Glutamatergic neuron (in vitro differentiated cells): ENCODE measurements around the gene CD99. TPM values are rescaled to one million over a fixed set of nuclear protein-coding genes. Genes with fewer than 3 reads are reported as not detected.

ENCODE experiments used
- DNase-seq: peaks from one replicate; pipeline ENCODE4 v3.0.0; 2022
- H3K27ac Mint-ChIP-seq: one replicate; pipeline ENCODE4 v1.8.0; 2020; ENCODE audit warnings: mild to moderate bottlenecking, mixed read lengths, inconsistent platforms; ENCODE audit not compliant: unreplicated experiment
- H3K27me3 Mint-ChIP-seq: one replicate; pipeline ENCODE4 v1.8.0; 2020; ENCODE audit warnings: mild to moderate bottlenecking, moderate library complexity, mixed read lengths, inconsistent platforms; ENCODE audit not compliant: unreplicated experiment
- H3K36me3 Mint-ChIP-seq: one replicate; pipeline ENCODE4 v1.8.0; 2020; ENCODE audit warnings: mild to moderate bottlenecking, mixed read lengths, inconsistent platforms; ENCODE audit not compliant: unreplicated experiment
- H3K4me1 Mint-ChIP-seq: one replicate; pipeline ENCODE4 v1.8.0; 2020; ENCODE audit warnings: mild to moderate bottlenecking, low read depth, mixed read lengths, inconsistent platforms; ENCODE audit not compliant: unreplicated experiment
- H3K4me3 Mint-ChIP-seq: one replicate; pipeline ENCODE4 v1.8.0; 2020; ENCODE audit warnings: mild to moderate bottlenecking, mixed read lengths, inconsistent platforms; ENCODE audit not compliant: unreplicated experiment
- H3K9me3 Mint-ChIP-seq: one replicate; pipeline ENCODE4 v1.8.0; 2020; ENCODE audit warnings: mild to moderate bottlenecking, moderate library complexity, mixed read lengths, inconsistent platforms; ENCODE audit not compliant: unreplicated experiment
- total RNA-seq: library from RNA; stranded (reverse); fragmentation: NEBNext Ultra II Directional; extraction: Animal tissue kit (Norgen Biotek cat#: 25700); gene quantifications from one replicate; pipeline ENCODE4 v1.2.1, GENCODE V29; 2021; ENCODE audit not compliant: unreplicated experiment
- TF ChIP-seq, protein P1 (sequence below): fragments of 200-600 bp; sonication (generic); IDR thresholded peaks from one replicate; pipeline ENCODE4 v1.5.0; 2021; ENCODE audit not compliant: partially characterized antibody, unreplicated experiment

CD99 gene
- total RNA-seq, 1 donor from 2014 or later: 31.2 TPM

DNA sequence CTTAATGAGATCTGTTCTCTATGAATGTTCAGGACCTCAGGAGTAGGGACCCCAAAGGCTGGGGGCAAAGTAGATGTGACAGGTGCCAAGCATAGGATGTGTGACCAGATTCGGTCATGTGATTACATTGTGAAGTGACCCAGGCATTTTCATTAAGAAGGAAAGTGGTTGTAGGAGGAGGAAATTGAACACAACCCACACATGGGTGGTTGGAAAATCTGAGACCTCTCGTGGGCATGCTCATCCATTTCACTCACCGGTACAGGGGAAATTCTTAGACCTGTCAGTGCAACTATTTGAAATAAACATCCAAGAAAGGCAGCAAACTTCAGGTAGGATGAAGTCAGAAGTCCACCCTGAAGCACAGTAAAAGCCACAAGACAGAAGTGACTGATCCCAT is 43.5 kb upstream of the CD99 start:
- Mint-ChIP-seq H3K9me3 (no peaks in the 10 kb centered on the region), H3K36me3 (no peaks in the 10 kb centered on the region), H3K27ac (no peak overlapping the region), H3K4me3 (no peak overlapping the region), H3K4me1 (no peaks in the 10 kb centered on the region), H3K27me3 (peaks cover 11% of the 10 kb centered on the region)
- DNase-seq: no peak
- TF ChIP-seq, protein P1, sequence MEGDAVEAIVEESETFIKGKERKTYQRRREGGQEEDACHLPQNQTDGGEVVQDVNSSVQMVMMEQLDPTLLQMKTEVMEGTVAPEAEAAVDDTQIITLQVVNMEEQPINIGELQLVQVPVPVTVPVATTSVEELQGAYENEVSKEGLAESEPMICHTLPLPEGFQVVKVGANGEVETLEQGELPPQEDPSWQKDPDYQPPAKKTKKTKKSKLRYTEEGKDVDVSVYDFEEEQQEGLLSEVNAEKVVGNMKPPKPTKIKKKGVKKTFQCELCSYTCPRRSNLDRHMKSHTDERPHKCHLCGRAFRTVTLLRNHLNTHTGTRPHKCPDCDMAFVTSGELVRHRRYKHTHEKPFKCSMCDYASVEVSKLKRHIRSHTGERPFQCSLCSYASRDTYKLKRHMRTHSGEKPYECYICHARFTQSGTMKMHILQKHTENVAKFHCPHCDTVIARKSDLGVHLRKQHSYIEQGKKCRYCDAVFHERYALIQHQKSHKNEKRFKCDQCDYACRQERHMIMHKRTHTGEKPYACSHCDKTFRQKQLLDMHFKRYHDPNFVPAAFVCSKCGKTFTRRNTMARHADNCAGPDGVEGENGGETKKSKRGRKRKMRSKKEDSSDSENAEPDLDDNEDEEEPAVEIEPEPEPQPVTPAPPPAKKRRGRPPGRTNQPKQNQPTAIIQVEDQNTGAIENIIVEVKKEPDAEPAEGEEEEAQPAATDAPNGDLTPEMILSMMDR: no peak

- Mint-ChIP-seq H3K27me3 (peaks cover 2% of the 10 kb centered on the region), H3K27ac (no peak overlapping the region), H3K9me3 (peaks cover 5% of the 10 kb centered on the region), H3K36me3 (no peaks in the 10 kb centered on the region), H3K4me3 (no peak overlapping the region), H3K4me1 (no peaks in the 10 kb centered on the region)
- DNase-seq: no peak
- TF ChIP-seq, protein P1: no peak
Observed at GRCh38 chrX:2650037-2650436, 41.1 kb upstream of the CD99 start.

- Mint-ChIP-seq H3K27me3 (peaks cover 2% of the 10 kb centered on the region), H3K36me3 (no peaks in the 10 kb centered on the region), H3K4me1 (no peaks in the 10 kb centered on the region), H3K4me3 (no peak overlapping the region), H3K9me3 (peaks cover 5% of the 10 kb centered on the region), H3K27ac (no peak overlapping the region)
- TF ChIP-seq, protein P1: no peak
- DNase-seq: no peak
Observed at GRCh38 chrX:2650865-2651264, 40.2 kb upstream of the CD99 start.

DNA sequence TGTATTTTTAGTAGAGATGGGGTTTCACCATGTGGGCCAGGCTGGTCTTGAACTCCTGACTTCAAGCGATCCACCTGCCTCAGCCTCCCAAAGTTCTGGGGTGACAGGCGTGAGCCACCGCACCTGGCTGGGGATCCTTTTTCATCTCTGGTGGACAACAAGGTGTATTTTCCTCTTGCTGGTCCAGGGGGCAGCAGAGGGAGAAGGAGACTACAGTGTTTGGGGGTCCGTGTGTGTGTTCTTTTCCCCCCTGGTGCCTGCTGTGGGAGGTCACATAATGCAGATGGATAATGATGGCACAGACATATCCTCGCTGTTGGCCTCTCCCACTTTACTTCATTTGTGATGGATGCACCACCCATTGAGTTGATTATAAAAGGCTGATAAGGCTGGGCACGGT is 39.0 kb upstream of the CD99 start:
- no peaks in the 10 kb centered on the region for H3K36me3 Mint-ChIP-seq
- no peak overlapping the region for H3K4me3 Mint-ChIP-seq
- TF ChIP-seq, protein P1: no peak
- no peaks in the 10 kb centered on the region for H3K4me1 Mint-ChIP-seq
- peaks cover 5% of the 10 kb centered on the region for H3K9me3 Mint-ChIP-seq
- DNase-seq: no peak
- peaks cover 2% of the 10 kb centered on the region for H3K27me3 Mint-ChIP-seq
- no peak overlapping the region for H3K27ac Mint-ChIP-seq

GRCh38 chrX:2654436-2655340 is 36.4 kb upstream of the CD99 start:
- Mint-ChIP-seq H3K36me3 (no peaks in the 10 kb centered on the region), H3K9me3 (peaks cover 5% of the 10 kb centered on the region), H3K4me3 (no peak overlapping the region), H3K4me1 (no peaks in the 10 kb centered on the region), H3K27ac (no peak overlapping the region), H3K27me3 (peaks cover 2% of the 10 kb centered on the region)
- TF ChIP-seq, protein P1: no peak
- no peak for DNase-seq
